ENCODE data around the gene OR10A3.
"Not testable (repeated sequence)": the region's sequence is repeated elsewhere in the genome, so short reads cannot be mapped to it uniquely, and the experiment has no call there.

OR10A3 gene, protein sequence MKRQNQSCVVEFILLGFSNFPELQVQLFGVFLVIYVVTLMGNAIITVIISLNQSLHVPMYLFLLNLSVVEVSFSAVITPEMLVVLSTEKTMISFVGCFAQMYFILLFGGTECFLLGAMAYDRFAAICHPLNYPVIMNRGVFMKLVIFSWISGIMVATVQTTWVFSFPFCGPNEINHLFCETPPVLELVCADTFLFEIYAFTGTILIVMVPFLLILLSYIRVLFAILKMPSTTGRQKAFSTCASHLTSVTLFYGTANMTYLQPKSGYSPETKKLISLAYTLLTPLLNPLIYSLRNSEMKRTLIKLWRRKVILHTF

DNA sequence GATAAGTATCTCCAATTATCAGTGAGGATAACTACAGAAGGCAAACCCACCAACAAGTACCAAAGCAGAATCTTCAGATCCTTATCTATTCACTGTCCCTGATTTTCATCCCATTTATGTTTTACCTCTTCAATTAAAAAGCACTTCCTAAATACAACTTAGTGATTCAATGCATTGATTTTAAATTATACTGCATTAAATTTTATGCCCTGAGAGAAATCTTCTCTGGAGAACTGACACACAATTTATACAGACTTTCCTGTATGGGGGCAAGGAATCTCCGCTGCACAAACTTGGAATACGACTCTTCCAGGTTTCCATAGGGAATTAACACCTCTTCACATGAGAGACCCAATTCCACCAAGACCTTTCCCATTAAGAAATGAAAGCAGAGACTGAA is at the start of gene OR10A3:
TSS of gene OR10A3 (minus strand) at position 101 of the 400 bp plus-strand sequence. CDS start 2,188 bp downstream, outside the sequence.
- no peak for DNase-seq (ENCODE audit: low read depth)

DNA sequence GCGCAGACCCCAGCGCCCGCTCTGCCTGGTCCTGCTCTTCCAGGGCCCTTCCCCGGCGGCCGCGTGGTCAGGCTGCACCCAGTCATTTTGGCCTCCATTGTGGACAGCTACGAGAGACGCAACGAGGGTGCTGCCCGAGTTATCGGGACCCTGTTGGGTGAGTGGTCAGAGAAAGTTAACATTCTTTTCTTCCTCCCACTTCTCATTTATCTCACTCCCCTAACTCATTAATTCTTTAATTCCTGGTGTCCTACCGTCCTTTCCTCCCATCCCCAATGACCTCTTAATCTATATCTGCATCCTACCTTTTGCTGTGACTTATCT is 46.0 kb upstream of the OR10A3 start:
- not testable (repeated sequence) for DNase-seq (ENCODE audit: low read depth)

DNA sequence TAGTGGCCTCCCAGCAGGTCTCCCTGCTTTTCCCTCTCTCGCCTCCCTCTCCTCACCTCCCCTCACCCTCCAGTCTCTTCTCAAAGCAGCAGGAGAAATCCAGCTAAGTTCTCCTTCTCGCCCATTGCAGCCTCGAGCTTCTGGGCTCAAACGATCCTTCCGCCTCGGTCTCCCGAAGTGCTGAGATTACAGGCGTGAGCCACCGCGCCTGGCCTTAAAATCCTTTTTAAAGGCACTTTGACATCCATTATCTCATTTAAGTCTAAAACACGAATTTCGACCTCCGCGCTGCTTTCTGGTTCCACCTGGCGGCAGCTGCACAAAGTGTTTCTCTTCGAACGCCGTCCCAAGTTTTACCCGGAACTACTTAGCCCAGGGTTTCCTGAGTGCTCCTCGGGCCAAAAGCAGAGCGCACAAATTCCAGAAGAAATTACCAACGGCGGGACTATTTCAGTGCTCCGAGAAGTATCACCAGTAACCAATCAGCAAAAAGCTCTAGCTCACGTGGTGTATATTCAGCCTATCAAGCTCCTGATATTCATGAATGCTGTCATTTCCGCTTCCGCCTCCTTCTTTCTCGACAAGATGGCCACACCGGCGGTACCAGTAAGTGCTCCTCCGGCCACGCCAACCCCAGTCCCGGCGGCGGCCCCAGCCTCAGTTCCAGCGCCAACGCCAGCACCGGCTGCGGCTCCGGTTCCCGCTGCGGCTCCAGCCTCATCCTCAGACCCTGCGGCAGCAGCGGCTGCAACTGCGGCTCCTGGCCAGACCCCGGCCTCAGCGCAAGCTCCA is 45.5 kb upstream of the OR10A3 start, which contains the start of gene EIF3F:
TSS of gene EIF3F (plus strand) at position 570 of the 792 bp plus-strand sequence. CDS start at position 586, 16 bp downstream.
- DNase-seq (ENCODE audit: low read depth) = peak; percentile 63

DNA sequence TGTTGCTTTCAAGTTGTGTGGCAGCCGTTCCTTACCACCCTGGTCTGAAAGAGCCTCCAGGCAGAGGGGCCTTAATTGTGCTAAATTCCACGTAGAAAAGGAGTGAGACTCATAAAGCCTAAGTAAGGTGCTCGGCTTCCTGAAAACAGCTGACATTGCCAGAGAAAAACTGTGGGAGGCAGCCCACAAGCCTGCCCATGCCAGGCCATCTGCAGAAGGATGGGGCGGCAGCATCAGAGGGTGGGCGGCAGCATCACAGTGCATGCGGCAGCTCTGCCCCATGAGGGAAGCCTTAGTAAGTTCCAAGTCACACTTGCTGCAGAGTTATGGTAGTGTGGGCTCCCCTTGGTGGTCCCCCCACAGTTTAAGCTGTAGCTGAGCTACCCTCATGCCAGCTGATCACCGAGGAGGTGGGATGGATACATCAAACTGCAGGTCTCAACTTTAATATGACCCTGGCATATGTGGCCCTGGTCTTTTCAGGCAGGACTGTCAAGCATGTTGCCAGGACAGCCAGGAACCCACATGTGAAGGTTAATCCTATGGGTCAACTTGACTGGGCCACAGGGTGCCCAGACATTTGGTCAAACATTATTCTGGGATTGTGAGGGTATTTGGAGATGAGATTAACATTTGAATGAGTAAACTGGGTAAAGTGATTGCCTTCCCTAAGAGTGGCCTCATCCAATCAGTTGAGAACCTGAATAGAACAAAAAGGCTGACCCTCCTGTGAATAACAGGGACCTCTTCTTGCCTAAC is 42.5 kb upstream of the OR10A3 start:
- no peak for DNase-seq (ENCODE audit: low read depth)

DNA sequence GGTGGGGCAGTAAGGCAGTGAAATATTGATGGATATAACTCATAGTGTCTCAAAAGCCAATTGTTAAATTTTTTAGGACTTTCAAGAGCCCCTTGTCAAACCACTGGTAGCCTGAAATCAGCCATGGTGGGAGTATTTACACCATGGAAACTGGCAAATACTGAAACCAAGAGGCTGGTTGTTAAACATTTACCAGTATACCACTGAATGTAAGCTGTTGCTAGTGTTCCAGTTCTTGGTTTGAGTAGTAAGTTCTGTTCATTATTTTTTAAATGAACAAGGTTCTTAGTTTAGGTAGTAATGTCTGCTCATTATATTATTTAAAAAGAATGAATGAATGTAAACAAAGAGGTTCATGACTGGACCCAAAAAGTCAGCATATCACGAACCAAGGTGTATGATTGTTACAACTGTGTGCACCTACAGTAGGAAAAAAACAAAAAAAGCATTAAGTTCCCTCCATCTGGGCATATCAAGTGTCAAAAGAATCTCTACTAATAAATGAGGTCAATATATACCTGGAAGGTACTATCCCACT is 41.1 kb upstream of the OR10A3 start:
- DNase-seq (ENCODE audit: low read depth) = no peak

DNA sequence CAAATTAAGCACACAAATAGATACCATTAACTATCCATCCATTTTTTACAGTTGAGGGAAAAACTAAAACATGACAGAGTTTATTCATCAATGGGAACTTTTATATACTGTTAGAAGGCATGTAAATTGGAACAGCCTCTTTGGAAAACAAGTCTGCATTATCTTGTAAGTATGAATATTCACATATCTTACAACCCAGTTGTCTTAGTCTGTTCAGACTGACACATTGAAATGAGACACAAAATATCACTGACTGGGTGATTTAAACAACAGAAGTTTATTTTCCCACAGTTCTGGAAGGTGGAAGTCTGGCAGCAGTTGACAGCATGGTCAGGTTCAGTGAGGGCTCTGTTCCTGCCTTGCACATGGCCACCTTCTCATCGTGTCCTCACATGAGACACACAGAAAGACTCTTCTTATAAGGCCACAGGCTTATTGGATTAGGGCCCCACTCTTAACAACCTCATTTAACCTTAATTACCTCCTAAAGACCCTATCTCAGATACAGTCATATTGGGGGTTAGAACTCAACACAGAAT is 40.2 kb upstream of the OR10A3 start:
- no peak for DNase-seq (ENCODE audit: low read depth)

DNA sequence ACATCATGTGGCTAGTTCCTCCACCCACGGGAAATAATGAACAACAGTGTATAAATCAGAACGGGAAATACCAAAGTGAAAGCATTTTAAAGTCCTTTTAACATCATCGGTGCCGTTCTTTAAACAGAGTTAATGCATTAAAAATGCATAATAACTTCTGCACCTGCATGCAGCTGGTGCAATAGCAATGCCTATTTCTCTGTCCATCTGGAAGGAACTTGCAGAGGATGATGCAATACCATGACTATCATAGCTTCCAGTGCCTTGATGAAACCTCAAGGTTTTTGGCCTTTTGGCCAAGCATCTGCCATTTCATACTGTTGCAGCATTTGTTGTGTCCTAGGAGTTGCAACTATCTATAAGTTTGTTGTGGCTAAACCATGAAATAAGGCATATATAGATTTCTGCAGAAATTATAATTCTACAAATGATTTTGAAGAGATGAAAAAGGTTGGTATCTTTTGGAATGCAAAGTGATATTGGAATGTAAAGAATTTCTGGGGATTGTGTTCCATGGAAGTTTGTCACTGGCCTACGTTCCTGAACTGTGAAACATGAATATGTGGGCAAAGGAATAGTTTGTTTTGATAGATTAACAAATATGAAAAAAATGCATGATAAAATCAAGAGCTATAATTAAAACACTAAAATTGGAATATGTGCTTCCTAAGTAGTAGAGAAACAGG is 35.9 kb upstream of the OR10A3 start:
- DNase-seq (ENCODE audit: low read depth) = no peak

DNA sequence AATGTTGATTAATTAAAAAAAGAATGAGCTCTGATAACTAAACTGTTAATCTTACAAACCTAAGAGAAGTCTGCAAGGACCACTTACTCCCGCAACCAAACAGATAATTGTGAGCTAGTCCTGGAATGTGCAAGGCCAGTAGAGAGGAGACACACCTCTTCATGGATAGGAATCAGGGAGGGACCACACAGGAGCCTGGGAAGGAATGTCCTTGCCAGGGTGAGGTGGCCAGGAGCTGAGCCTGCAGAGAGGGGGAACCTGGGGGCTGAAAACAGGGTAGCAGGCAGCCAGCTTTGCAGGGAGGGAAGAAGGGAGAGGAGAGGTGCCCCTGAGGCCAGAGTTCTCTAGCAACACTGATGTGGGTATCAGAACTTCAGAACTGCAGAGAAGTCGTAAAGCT is 33.2 kb upstream of the OR10A3 start:
- no peak for DNase-seq (ENCODE audit: low read depth)

DNA sequence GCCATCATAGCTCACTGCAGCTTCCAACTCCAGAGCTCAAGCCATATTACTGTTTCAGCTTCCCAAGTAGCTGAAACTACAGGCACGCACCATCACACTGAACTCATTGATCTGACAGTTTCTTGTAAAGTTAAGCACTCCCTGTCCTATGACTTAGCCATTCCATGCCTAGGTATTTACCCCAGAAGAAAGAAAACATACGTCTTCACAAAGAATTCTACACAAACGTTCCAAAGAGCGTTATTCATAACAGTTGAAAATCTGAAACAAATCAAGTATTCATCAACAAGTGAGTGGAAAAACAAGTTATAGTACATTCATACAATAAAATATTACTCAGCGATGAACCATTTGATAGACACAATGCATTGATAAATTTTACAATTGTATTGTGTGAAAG is 31.5 kb upstream of the OR10A3 start:
- DNase-seq (ENCODE audit: low read depth) = no peak

DNA sequence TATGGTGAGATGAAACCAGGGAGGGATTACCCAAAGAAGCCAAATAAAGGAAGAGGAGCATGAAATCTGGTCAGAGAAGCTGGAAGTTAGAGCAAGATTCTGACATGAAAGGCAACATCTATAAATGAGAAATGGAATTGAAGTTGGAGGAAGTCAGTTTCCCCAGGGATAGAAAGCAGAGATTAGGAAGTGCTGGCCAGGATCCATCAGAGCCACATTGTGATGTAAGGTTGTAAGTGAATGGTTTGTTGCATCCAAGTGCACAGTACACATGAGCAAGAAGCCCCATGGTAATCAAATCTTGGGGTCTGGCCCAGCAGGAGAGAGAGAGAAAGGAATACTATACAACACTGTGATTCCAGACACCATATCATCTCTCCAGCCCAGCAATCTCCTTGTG is 30.3 kb upstream of the OR10A3 start:
- no peak for DNase-seq (ENCODE audit: low read depth)

DNA sequence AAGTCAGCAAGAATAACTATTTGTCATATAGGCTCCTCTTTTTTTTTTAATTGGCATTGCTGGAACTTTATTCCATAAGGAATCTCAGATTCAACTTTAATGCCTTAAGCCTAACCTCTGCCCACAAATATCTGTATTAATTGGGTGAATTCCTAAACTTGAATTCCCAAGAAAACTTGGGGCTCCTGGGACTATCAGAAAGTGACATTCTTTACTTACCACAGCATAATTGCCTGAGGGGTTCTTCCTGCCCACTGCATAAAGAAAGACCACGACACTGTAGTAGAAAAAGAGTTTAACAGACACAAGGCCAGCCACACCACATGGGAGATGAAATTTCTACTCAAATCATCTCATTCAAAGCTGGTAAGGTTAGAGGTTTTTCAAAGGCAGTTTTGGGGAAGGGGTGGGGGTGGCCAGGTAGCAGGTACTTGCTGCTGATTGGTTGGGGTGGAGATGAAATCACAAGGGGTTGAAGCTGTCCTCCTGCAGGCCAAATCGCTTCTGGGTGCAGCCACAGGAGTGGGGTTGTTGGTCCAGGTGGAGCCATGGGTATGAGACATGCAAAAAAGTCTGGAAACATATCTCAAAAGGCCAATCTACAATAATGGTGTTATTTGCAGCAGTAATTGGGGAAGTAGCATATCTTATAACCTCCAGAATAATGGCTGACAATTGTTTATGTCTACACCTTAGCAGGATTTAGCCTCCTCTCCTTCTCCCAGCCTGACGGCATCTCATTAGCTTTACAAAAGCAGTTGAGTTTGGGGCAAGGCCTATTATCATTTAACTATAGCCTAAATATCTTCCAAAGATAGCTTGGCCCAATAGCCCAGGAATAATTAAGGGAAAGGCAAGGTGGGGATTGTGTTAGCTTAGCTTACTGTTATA is 28.5 kb upstream of the OR10A3 start:
- DNase-seq (ENCODE audit: low read depth) = no peak

DNA sequence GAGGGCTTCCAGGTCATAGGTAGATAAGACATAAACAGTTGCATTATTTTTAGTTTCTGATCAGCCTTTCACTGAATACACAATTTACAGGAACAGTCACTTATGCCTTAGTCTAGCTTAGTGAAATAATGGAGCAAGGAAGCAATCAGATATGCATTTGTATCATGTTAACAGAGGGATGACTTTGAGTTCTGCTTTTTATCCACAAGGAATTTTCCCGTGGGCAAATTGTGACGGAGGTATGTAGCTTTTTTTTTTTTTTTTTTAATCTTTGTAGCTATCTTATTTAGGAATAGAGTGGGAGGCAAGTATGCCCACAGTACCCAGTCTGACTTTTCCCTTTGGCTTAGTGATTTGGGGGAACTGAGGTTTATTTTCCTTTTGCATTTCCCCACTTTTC is 27.2 kb upstream of the OR10A3 start:
- no peak for DNase-seq (ENCODE audit: low read depth)

DNA sequence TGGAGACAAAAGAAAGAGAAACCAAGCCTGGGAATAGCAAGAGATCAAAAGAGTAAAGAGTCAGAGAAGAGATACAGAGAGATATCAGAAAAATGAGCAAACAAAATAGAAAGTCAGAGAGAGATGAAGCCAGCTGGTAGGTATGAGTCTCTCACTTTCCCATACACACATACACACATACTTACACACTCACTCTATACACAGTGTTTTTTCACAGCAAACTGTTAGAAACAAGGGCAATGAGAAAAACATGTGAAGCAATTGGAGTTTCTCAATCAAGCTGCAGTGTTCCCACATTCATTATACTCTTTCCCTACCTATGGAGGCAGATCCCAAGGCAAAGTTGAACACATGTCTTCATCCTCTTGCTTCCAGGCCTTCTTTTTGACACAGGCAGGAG is 26.3 kb upstream of the OR10A3 start:
- no peak for DNase-seq (ENCODE audit: low read depth)

DNA sequence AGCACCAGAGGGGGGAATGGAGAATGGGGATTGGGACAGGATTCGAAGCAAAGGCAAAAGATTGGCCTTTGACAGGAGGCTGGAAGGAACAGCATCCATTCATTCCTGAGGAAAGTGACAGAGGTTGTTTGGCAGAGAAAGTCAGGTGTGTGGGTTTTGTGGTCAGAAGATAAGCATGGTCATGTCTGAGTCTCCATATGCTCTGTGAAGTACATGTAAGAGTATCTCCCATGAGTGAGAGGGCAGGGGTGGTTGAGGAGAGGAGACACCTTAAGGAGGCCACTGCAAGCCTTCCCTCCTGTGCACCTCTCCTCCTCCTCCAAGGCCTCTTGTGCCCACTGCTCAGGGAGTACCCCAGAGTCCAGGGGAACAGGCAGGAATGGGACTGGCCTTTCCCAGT is 25.6 kb upstream of the OR10A3 start:
- DNase-seq (ENCODE audit: low read depth) = no peak

DNA sequence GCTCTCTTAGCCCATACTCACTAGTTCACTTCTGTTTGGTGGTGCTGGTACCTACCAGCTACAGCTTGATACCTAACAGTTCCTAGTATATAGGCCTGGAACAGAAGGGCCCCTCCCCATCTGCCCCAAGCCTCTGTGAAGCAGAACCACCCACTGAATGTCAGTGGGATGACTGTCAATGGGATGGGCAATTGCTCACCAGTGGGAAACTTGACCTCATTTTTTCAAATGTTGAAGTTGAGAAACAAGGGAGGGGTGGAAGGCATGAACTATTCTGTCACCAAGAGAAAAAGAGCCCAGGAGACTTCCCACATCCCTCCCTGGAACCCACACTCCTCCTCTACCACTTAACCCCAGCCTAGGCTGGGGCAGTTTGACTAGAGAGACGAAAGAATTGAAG is 23.9 kb upstream of the OR10A3 start, which contains the start of gene NLRP10:
TSS of gene NLRP10 (minus strand) at position 62 of the 400 bp plus-strand sequence. CDS start 1,952 bp downstream, outside the sequence.
- no peak for DNase-seq (ENCODE audit: low read depth)

DNA sequence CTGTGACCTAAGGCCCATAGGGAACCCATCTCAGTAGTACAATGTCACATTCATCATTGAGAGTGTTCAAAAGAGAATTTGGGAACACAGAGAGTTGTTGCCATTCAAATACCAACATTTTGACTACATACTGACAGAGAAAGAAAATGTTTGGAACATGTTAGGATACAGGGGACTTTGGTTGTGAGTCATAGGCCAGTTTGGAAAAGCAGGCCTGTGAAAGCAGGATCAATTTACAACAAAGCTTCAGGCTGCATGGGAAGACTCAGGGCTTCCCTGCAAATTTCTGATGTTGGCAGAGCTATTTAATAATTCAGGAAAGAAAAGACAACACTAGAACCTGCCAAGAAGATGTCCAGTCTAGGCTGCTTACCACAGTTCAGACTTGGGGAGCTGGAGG is 23.4 kb upstream of the OR10A3 start:
- DNase-seq (ENCODE audit: low read depth) = no peak

DNA sequence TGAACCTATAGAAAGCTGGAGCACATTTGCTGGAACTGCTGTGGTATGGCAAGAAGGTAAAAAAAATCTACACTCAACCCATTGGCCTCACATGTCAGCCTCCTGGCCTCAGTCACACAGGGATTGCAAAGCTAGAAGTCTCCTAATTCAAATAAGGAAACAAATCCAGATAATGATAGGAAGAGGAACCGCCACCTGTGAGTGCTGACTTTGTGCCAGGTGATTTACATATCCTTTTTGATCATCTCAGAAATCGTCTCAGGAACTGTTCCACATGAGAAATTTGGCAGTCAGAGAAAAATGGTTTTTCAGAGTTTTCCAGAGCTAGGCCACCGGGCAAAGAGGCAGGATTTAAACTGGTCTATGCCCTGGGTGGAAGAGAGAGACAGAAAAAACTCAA is 22.8 kb upstream of the OR10A3 start:
- DNase-seq (ENCODE audit: low read depth) = no peak

DNA sequence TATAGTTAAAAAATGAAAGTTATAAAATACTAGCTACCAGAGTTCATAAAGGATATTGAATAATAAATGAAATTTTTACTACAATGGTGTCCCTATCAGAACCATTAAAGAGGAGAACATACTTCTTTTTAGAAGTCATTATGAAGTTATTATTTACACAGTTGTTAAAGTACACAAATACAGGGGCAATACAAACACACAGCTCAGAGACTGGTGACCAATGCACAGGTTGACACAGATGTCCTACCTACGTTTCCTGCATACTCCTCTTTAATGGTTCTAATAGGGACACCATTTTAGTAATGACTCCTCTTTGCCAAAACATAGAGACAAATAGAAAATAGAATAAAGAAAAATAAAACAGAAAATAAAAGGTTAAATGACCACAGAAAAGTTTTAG is 13.7 kb upstream of the OR10A3 start:
- DNase-seq (ENCODE audit: low read depth) = no peak

DNA sequence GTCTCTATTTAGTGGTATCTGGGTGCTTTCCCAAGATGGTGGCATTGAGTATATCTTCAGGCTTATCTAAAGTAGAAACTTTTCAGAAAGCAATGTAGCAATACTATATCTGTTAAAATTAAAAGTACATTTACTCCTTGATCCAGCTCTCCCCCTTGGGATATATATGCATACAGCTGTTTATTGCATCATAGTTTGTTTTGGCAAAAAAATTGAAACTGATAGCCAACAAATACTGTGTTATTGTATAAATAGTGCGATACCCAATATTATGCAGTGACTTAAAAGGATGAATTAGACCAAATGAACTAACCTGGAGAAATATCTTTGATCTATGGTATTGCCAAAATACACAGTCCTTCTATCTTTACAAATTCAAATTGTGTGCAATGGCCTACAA is 8.4 kb upstream of the OR10A3 start:
- DNase-seq (ENCODE audit: low read depth) = no peak

DNA sequence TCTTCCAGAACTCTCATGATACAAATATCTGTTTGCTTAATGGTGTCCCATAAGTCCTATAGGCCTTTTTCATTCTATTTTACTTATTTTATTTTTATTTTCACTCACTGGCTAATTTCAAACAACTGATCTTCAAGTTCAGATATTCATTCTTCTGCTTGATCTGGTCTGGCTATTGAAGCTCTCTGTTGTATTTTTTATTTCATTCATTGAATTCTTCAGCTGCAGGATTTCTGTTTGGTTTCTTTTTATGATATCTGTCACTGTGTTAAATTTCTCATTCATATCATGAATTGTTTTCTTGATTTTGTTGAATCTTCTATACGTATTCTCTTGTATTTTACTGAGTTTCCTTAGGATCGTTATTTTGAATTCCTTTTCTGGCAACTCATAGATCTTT is 2.6 kb upstream of the OR10A3 start:
- DNase-seq (ENCODE audit: low read depth) = no peak

DNA sequence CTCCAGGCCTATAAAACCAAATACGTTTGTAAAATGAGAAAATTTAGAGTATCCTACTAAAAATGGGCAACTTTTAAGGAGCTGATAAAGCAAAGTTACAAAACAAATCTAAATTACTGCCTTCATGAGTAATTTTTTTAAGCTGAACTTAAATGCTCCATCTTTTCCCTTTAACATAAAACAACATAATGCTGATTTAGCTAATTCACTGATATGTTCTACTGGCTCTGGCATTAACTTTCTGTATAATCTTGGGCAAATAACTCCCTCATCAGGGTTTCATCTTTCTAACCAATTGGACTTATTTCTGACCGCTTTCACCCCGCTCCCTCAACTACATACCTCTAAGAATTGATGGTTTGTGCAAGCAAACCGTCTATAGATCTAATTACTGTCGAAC is 362 bp downstream of the OR10A3 start:
- DNase-seq (ENCODE audit: low read depth) = no peak

Data from stimulated activated CD8-positive, alpha-beta memory T cell treated with anti-CD3 and anti-CD28 coated beads, Interleukin-7, amount 100 ng/mL, for 24 hours (primary cell).